ENCODE results near the gene BSPRY.

DNA sequence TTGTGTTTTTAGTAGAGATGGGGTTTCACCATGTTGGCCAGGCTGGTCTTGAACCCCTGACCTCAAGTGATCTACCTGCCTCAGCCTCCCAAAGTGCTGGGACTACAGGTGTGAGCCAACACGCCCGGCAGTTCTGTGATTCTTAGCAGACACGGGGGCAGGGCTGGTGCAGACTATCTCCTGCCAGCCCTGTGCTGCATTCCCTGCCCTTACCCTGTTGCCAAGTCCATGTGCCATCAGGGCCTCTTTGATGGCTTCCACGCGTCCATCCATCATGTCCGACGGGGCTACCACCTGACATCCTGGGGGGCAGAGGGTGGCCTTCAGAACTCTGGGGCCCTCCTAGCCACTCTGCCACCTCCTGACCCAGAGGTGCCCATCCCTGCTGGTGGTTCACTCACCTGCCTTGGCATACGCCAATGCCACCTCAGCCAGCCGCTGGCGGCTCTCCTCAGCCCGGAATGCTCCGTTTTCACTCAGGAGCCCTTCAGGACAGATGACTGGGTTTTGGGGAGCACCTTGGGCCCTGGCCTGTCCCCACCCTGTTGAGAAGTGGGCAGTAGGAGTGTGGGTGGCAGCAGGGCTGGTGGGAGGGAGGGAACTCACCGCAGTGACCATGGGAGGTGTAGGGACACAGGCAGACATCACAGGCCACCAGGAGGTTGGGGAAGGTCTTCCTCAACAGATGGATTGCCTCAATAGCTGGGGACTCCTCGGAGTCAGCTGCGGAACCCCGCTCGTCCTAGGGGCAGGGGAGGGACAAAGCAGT, 41.0 kb downstream of the BSPRY start:
- TF ChIP-seq, protein P1, sequence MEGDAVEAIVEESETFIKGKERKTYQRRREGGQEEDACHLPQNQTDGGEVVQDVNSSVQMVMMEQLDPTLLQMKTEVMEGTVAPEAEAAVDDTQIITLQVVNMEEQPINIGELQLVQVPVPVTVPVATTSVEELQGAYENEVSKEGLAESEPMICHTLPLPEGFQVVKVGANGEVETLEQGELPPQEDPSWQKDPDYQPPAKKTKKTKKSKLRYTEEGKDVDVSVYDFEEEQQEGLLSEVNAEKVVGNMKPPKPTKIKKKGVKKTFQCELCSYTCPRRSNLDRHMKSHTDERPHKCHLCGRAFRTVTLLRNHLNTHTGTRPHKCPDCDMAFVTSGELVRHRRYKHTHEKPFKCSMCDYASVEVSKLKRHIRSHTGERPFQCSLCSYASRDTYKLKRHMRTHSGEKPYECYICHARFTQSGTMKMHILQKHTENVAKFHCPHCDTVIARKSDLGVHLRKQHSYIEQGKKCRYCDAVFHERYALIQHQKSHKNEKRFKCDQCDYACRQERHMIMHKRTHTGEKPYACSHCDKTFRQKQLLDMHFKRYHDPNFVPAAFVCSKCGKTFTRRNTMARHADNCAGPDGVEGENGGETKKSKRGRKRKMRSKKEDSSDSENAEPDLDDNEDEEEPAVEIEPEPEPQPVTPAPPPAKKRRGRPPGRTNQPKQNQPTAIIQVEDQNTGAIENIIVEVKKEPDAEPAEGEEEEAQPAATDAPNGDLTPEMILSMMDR (conservative IDR thresholded peaks at IDR 0.05; ENCODE audit: low read depth in 2 of 2): no peak
- no peak for TF ChIP-seq EZH2phosphoT487 (IDR thresholded peaks at IDR 0.05; ENCODE audit: unreplicated experiment)
- TF ChIP-seq, protein P2, sequence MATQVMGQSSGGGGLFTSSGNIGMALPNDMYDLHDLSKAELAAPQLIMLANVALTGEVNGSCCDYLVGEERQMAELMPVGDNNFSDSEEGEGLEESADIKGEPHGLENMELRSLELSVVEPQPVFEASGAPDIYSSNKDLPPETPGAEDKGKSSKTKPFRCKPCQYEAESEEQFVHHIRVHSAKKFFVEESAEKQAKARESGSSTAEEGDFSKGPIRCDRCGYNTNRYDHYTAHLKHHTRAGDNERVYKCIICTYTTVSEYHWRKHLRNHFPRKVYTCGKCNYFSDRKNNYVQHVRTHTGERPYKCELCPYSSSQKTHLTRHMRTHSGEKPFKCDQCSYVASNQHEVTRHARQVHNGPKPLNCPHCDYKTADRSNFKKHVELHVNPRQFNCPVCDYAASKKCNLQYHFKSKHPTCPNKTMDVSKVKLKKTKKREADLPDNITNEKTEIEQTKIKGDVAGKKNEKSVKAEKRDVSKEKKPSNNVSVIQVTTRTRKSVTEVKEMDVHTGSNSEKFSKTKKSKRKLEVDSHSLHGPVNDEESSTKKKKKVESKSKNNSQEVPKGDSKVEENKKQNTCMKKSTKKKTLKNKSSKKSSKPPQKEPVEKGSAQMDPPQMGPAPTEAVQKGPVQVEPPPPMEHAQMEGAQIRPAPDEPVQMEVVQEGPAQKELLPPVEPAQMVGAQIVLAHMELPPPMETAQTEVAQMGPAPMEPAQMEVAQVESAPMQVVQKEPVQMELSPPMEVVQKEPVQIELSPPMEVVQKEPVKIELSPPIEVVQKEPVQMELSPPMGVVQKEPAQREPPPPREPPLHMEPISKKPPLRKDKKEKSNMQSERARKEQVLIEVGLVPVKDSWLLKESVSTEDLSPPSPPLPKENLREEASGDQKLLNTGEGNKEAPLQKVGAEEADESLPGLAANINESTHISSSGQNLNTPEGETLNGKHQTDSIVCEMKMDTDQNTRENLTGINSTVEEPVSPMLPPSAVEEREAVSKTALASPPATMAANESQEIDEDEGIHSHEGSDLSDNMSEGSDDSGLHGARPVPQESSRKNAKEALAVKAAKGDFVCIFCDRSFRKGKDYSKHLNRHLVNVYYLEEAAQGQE (IDR thresholded peaks at IDR 0.05; ENCODE audit: unreplicated experiment): no peak
- TF ChIP-seq EZH2 (IDR thresholded peaks at IDR 0.05; ENCODE audit: low read depth, unreplicated experiment): no peak
